ENCODE results near the gene NTN4.
"Not testable (repeated sequence)": the region's sequence is repeated elsewhere in the genome, so short reads cannot be mapped to it uniquely, and the experiment has no call there.

NTN4 gene

DNA sequence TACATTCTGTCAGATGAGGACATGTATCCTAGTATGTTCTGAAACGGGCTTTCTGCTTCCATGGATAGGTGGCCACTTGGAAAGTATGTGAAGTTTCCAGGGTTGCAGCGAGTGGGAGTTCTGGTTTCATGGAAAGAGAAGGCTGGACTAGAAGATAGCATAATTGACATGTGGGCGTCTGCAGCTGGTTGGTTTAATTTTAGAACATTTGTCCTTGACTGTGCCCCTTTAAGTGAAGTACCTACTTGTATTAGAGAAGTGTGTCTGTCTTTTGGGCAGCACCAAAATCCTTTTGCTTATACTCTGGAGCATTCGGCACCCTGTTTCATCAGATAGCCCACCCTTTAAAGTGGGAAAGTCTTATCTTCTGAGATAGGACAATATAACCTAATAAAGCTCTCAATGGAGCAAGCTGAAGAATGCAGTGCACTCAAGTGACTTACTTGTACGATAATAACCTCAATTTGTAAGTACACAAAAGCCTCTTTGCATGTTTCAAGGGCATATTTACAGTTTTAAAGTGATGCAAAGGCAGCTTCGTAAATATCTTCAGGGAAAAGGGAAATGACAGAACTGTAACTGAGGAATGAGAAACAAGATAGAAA lies 35.2 kb downstream of the NTN4 start:
- Histone ChIP-seq H3K9me3 (ENCODE audit: control insufficient read depth in 1 of 2, low read length in 2 of 2) (peaks cover 0 to 4% of the 10 kb centered on the region in 2 donors), H3K4me1 (ENCODE audit: control insufficient read depth in 1 of 2, insufficient read depth in 2 of 2, low read length in 2 of 2) (no peaks in the 10 kb centered on the region), H3K9ac (ENCODE audit: low read depth in 1 of 2, low read length in 2 of 2) (no peak overlapping the region), H3K36me3 (ENCODE audit: control insufficient read depth in 1 of 2, insufficient read depth in 2 of 2, low read length in 2 of 2) (no peaks in the 10 kb centered on the region), H3K27me3 (ENCODE audit: control insufficient read depth in 1 of 2, insufficient read depth in 2 of 2, low read length in 2 of 2) (no peaks in the 10 kb centered on the region), H3K4me3 (ENCODE audit: low read depth in 1 of 2, low read length in 2 of 2) (no peak overlapping the region), H3K27ac (ENCODE audit: low read depth, low read length) (no peak overlapping the region)

DNA sequence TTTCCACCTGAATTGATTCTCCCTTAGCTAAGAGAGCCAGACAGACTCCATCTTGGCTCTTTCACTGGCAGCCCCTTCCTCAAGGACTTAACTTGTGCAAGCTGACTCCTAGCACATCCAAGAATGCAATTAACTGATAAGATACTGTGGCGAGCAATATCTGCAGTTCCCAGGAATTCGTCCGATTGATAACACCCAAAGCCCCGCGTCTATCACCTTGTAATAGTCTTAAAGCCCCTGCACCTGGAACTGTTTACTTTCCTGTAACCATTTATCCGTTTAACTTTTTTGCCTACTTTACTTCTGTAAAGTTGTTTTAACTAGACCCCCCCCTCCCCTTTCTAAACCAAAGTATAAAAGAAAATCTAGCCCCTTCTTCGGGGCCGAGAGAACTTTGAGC lies 44.5 kb downstream of the NTN4 start:
- H3K27me3 ChIP-seq (ENCODE audit: control insufficient read depth in 1 of 2, insufficient read depth in 2 of 2, low read length in 2 of 2); H3K9ac ChIP-seq (ENCODE audit: low read depth in 1 of 2, low read length in 2 of 2); H3K4me1 ChIP-seq (ENCODE audit: control insufficient read depth in 1 of 2, insufficient read depth in 2 of 2, low read length in 2 of 2); H3K9me3 ChIP-seq (ENCODE audit: control insufficient read depth in 1 of 2, low read length in 2 of 2); H3K4me3 ChIP-seq (ENCODE audit: low read depth in 1 of 2, low read length in 2 of 2); H3K27ac ChIP-seq (ENCODE audit: low read depth, low read length); H3K36me3 ChIP-seq (ENCODE audit: control insufficient read depth in 1 of 2, insufficient read depth in 2 of 2, low read length in 2 of 2): not testable (repeated sequence)

DNA sequence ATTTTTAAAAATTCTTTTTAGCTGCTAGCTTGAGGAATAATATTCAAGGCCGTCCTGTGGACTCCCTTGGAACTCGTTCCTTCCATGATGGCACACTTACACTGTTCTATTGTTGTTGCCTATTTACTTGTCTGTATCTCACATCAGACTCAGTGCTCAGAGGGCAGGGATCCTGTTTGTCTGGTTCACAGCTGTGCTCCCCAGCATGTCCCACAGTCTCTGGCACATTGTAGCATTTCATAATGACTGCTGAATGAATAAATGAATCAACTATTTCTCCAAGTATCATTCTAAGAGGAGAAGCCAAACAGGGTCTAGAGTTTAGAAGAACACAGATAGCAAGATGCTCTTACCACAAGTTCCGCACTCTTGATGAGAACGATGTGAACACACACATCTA lies 48.0 kb downstream of the NTN4 start:
- Histone ChIP-seq H3K36me3 (ENCODE audit: control insufficient read depth in 1 of 2, insufficient read depth in 2 of 2, low read length in 2 of 2) (no peaks in the 10 kb centered on the region), H3K27ac (ENCODE audit: low read depth, low read length) (no peak overlapping the region), H3K4me1 (ENCODE audit: control insufficient read depth in 1 of 2, insufficient read depth in 2 of 2, low read length in 2 of 2) (peaks cover 4 to 14% of the 10 kb centered on the region in 2 donors), H3K9ac (ENCODE audit: low read depth in 1 of 2, low read length in 2 of 2) (no peak overlapping the region), H3K27me3 (ENCODE audit: control insufficient read depth in 1 of 2, insufficient read depth in 2 of 2, low read length in 2 of 2) (no peaks in the 10 kb centered on the region), H3K9me3 (ENCODE audit: control insufficient read depth in 1 of 2, low read length in 2 of 2) (peaks cover 0 to 4% of the 10 kb centered on the region in 2 donors), H3K4me3 (ENCODE audit: low read depth in 1 of 2, low read length in 2 of 2) (no peak overlapping the region)

DNA sequence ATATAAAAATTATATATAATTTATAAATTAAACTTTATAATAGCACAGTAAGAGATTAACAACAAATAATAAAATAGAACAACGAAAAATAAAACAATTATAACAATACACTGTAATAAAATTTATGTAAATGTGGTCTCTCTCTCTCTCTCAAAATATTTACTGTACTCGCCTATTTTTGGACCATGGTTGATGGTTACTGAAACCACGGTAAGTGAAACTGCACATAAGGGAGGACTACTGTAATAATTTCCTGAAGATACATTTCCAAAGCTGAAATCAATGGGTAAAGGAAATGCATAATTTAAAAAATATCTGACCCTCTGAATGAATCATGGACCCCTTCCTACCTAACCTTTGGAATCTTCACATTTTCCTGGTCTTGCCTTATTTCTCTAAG lies 48.9 kb downstream of the NTN4 start:
- Histone ChIP-seq H3K4me1 (ENCODE audit: control insufficient read depth in 1 of 2, insufficient read depth in 2 of 2, low read length in 2 of 2) (peaks cover 6 to 15% of the 10 kb centered on the region in 2 donors), H3K27me3 (ENCODE audit: control insufficient read depth in 1 of 2, insufficient read depth in 2 of 2, low read length in 2 of 2) (no peaks in the 10 kb centered on the region), H3K4me3 (ENCODE audit: low read depth in 1 of 2, low read length in 2 of 2) (no peak overlapping the region), H3K27ac (ENCODE audit: low read depth, low read length) (no peak overlapping the region), H3K9ac (ENCODE audit: low read depth in 1 of 2, low read length in 2 of 2) (no peak overlapping the region), H3K9me3 (ENCODE audit: control insufficient read depth in 1 of 2, low read length in 2 of 2) (peaks cover 0 to 4% of the 10 kb centered on the region in 2 donors), H3K36me3 (ENCODE audit: control insufficient read depth in 1 of 2, insufficient read depth in 2 of 2, low read length in 2 of 2) (no peaks in the 10 kb centered on the region)

DNA sequence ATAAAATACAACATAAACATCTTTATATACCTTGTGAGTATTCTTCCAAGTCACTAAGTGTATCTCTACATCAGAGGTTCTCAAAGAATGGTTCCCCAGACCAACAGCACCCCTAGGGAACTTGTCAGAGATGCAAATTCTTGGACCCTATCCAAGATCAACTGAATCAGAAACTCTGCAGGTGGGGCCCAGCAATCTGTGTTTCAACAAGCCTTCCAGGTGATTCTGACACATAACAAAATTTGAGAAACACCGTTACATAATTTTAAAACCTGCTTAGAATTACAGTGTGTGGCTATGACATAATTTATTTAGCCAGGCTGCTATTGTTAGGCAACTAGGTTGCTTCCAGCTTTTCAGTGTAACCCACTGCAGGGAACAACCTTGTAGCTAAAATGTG lies 49.8 kb downstream of the NTN4 start:
- H3K4me3 ChIP-seq (ENCODE audit: low read depth in 1 of 2, low read length in 2 of 2), result no peak overlapping the region
- no peaks in the 10 kb centered on the region for H3K36me3 ChIP-seq (ENCODE audit: control insufficient read depth in 1 of 2, insufficient read depth in 2 of 2, low read length in 2 of 2)
- peaks cover 0 to 4% of the 10 kb centered on the region in 2 donors for H3K9me3 ChIP-seq (ENCODE audit: control insufficient read depth in 1 of 2, low read length in 2 of 2)
- peaks cover 6 to 15% of the 10 kb centered on the region in 2 donors for H3K4me1 ChIP-seq (ENCODE audit: control insufficient read depth in 1 of 2, insufficient read depth in 2 of 2, low read length in 2 of 2)
- H3K27me3 ChIP-seq (ENCODE audit: control insufficient read depth in 1 of 2, insufficient read depth in 2 of 2, low read length in 2 of 2), result no peaks in the 10 kb centered on the region
- H3K9ac ChIP-seq (ENCODE audit: low read depth in 1 of 2, low read length in 2 of 2), result no peak overlapping the region
- H3K27ac ChIP-seq (ENCODE audit: low read depth, low read length), result no peak overlapping the region

DNA sequence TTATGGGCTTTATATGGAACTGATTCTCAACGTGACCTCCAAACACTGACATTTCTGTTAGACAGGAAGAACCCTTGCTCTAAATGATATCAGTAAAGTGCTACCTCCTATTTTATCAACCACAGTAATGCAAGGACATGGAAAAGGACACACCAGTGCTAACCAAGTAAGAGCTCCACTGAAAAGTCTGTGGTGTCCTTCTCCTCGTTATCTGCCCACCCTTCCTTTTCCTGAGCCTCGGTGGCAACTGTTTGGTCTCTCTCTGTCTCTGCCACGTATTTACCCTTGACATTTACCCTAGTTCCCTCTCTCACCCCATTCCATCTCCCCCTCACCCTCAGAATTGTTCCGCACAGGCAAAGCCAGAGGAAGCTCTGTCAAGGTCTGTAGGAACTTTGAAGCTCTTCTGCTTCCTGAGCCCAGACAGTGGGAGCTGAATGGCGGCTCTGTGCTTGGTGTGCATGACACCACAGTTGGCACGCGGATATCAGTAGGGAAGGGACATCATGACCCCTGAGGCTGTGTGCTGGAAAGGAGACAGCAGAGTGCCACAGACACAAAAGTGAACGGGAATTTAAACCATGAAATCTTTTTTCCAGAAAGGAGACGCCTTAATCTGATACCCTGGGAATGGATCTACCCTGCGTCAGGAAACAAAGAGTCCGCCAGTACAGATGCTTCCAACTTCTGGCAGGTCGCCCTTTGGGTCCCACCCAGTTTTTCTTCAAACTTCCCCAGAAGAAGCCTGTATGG lies 50.8 kb downstream of the NTN4 start:
- Histone ChIP-seq H3K27me3 (ENCODE audit: control insufficient read depth in 1 of 2, insufficient read depth in 2 of 2, low read length in 2 of 2) (no peaks in the 10 kb centered on the region), H3K27ac (ENCODE audit: low read depth, low read length) (no peak overlapping the region), H3K9ac (ENCODE audit: low read depth in 1 of 2, low read length in 2 of 2) (no peak overlapping the region), H3K9me3 (ENCODE audit: control insufficient read depth in 1 of 2, low read length in 2 of 2) (no peaks in the 10 kb centered on the region), H3K36me3 (ENCODE audit: control insufficient read depth in 1 of 2, insufficient read depth in 2 of 2, low read length in 2 of 2) (no peaks in the 10 kb centered on the region), H3K4me1 (ENCODE audit: control insufficient read depth in 1 of 2, insufficient read depth in 2 of 2, low read length in 2 of 2) (peaks cover 6 to 15% of the 10 kb centered on the region in 2 donors), H3K4me3 (ENCODE audit: low read depth in 1 of 2, low read length in 2 of 2) (no peak overlapping the region)

DNA sequence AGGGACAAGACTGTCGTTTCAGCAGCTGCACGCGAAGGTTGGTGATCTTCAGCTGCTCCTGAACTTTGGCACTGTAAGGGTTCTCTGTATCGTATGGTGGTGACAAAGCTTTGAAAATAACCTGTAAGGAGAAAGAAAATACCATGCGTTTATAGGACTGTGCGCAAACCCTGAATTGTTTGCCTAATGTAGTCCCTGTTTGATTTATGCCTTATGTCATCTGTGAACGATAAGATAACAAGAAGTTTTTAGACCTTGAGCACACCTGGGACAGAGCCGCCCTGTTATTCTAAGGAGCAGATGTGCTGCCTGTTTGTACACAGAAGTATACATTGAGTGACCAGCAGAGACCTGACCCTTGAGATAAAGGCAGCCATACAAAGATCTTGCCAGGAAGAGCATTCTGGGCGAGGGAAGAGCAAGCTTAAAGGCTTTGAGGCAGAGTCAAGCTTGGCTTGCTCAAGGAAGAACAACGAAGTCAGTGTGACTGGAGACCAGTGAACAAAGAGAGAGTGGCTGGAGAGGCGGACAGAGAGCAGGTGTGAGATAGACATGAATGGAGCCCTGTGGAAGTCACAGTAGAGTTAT lies 52.4 kb downstream of the NTN4 start:
- H3K27ac ChIP-seq (ENCODE audit: low read depth, low read length), result no peak overlapping the region
- H3K9ac ChIP-seq (ENCODE audit: low read depth in 1 of 2, low read length in 2 of 2), result no peak overlapping the region
- H3K27me3 ChIP-seq (ENCODE audit: control insufficient read depth in 1 of 2, insufficient read depth in 2 of 2, low read length in 2 of 2), result no peaks in the 10 kb centered on the region
- H3K36me3 ChIP-seq (ENCODE audit: control insufficient read depth in 1 of 2, insufficient read depth in 2 of 2, low read length in 2 of 2), result no peaks in the 10 kb centered on the region
- H3K4me3 ChIP-seq (ENCODE audit: low read depth in 1 of 2, low read length in 2 of 2), result no peak overlapping the region
- H3K9me3 ChIP-seq (ENCODE audit: control insufficient read depth in 1 of 2, low read length in 2 of 2), result no peaks in the 10 kb centered on the region
- peaks cover 6 to 15% of the 10 kb centered on the region in 2 donors for H3K4me1 ChIP-seq (ENCODE audit: control insufficient read depth in 1 of 2, insufficient read depth in 2 of 2, low read length in 2 of 2)

DNA sequence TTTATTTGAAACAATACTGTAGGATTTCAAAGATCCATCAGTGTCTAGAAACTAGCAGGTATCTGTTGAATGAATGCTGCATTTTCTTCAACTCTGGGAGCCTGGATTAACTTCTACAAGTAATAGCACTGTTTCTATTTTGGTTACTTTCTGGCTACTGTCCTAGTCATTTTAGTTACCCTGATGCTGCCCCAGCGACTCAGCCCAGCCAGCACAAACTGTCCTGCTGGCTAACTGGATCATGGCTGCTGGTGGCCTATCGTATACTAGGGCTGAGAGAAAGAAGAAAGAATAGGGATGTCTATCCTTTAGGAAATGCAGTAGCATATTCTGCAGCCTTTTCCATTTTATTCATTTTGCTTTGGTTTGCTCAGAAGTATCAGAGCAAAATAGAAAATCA lies 53.9 kb downstream of the NTN4 start:
- no peak overlapping the region for H3K4me3 ChIP-seq (ENCODE audit: low read depth in 1 of 2, low read length in 2 of 2)
- peaks cover 6 to 15% of the 10 kb centered on the region in 2 donors for H3K4me1 ChIP-seq (ENCODE audit: control insufficient read depth in 1 of 2, insufficient read depth in 2 of 2, low read length in 2 of 2)
- H3K27me3 ChIP-seq (ENCODE audit: control insufficient read depth in 1 of 2, insufficient read depth in 2 of 2, low read length in 2 of 2), result no peaks in the 10 kb centered on the region
- H3K36me3 ChIP-seq (ENCODE audit: control insufficient read depth in 1 of 2, insufficient read depth in 2 of 2, low read length in 2 of 2), result no peaks in the 10 kb centered on the region
- H3K9ac ChIP-seq (ENCODE audit: low read depth in 1 of 2, low read length in 2 of 2), result no peak overlapping the region
- H3K9me3 ChIP-seq (ENCODE audit: control insufficient read depth in 1 of 2, low read length in 2 of 2), result no peaks in the 10 kb centered on the region
- H3K27ac ChIP-seq (ENCODE audit: low read depth, low read length), result no peak overlapping the region

DNA sequence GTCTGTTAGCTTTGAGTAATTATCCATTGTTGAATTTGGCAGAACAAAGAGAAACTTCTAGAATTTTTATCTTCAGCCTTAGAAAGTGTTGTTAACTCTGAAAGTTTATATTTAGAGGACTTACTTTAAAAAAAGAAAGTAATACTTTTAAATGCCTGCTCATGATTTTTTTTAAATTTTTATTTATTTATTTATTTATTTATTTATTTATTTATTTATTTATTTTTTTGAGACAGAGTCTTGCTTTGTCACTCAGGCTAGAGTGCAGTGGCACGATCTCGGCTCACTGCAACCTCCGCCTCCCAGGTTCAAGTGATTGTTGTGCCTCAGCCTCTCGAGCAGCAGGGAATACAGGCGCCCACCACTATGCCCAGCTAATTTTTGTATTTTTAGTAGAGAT lies 54.8 kb downstream of the NTN4 start:
- not testable (repeated sequence) for H3K36me3 ChIP-seq (ENCODE audit: control insufficient read depth in 1 of 2, insufficient read depth in 2 of 2, low read length in 2 of 2); H3K4me3 ChIP-seq (ENCODE audit: low read depth in 1 of 2, low read length in 2 of 2); H3K27me3 ChIP-seq (ENCODE audit: control insufficient read depth in 1 of 2, insufficient read depth in 2 of 2, low read length in 2 of 2); H3K27ac ChIP-seq (ENCODE audit: low read depth, low read length); H3K9ac ChIP-seq (ENCODE audit: low read depth in 1 of 2, low read length in 2 of 2); H3K9me3 ChIP-seq (ENCODE audit: control insufficient read depth in 1 of 2, low read length in 2 of 2)
- H3K4me1 ChIP-seq (ENCODE audit: control insufficient read depth in 1 of 2, insufficient read depth in 2 of 2, low read length in 2 of 2), result peaks cover 6 to 15% of the 10 kb centered on the region in 2 donors

DNA sequence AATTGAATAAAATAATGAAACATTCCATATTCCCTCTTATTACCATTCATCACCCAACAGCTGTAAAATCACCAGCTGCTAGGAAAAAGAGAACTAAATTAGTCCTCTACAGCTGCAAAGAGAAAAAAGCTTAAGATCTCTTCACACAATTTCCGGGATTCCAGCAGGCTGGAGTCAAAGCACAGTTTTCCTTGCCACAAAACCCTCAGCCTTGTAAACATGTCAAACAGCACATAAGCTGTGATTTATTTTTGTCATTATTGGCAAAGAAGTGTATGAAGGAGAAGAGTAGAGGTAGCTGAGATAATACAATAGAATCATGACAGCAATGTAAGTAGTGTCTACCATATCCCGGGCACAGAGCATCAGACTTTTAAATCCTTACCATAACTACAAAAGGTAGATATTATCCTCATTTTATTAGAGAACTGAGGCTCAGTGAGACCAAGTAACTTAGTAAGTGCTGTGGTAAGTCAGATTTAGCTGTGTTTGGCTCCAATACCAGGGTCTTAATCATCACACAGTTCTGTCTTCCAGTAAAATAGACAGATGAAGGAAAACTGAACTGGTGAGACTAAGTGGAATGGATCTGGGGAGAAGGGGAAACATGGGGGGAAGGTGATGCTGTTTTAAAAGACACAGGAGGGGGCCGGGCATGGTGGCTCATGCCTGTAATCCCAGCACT lies 57.3 kb downstream of the NTN4 start:
- H3K27ac ChIP-seq (ENCODE audit: low read depth, low read length), result no peak overlapping the region
- H3K4me3 ChIP-seq (ENCODE audit: low read depth in 1 of 2, low read length in 2 of 2), result no peak overlapping the region
- no peak overlapping the region for H3K9ac ChIP-seq (ENCODE audit: low read depth in 1 of 2, low read length in 2 of 2)
- no peaks in the 10 kb centered on the region for H3K9me3 ChIP-seq (ENCODE audit: control insufficient read depth in 1 of 2, low read length in 2 of 2)
- peaks cover 6 to 8% of the 10 kb centered on the region in 2 donors for H3K4me1 ChIP-seq (ENCODE audit: control insufficient read depth in 1 of 2, insufficient read depth in 2 of 2, low read length in 2 of 2)
- no peaks in the 10 kb centered on the region for H3K36me3 ChIP-seq (ENCODE audit: control insufficient read depth in 1 of 2, insufficient read depth in 2 of 2, low read length in 2 of 2)
- H3K27me3 ChIP-seq (ENCODE audit: control insufficient read depth in 1 of 2, insufficient read depth in 2 of 2, low read length in 2 of 2), result no peaks in the 10 kb centered on the region

Measured in duodenal mucosa (tissue), 2 donors.